Karpas-422 (cell line): ENCODE measurements around the gene TMEM150C. TPM values are rescaled to one million over a fixed set of nuclear protein-coding genes. Genes with fewer than 3 reads are reported as not detected.

Experiments used
- DNase-seq: peaks from one replicate; pipeline ENCODE4 v3.0.0-alpha.2; 2015
- H2AFZ ChIP-seq: fragments of 200-600 bp; sonication (generic); 2 replicates; pipeline ENCODE4 v1.6.1; 2014; ENCODE audit warnings: antibody characterized with exemption, low read length, mixed read lengths
- H3K27ac ChIP-seq: fragments of 200-600 bp; sonication (generic); 2 replicates; pipeline ENCODE4 v1.5.1; 2014; ENCODE audit warnings: mild to moderate bottlenecking, low read length, moderate library complexity
- H3K27me3 ChIP-seq: fragments of 200-600 bp; sonication (generic); 2 replicates; pipeline ENCODE4 v1.6.1; 2014; ENCODE audit warnings: low read length, mixed read lengths
- H3K36me3 ChIP-seq: fragments of 200-600 bp; sonication (generic); 2 replicates; pipeline ENCODE4 v1.6.1; 2014; ENCODE audit warnings: low read length, mixed read lengths; ENCODE audit not compliant: insufficient read depth
- H3K4me1 ChIP-seq: fragments of 200-600 bp; sonication (generic); 2 replicates; pipeline ENCODE4 v1.6.1; 2014; ENCODE audit warnings: mild to moderate bottlenecking, low read length, mixed read lengths
- H3K4me2 ChIP-seq: fragments of 200-600 bp; sonication (generic); 2 replicates; pipeline ENCODE4 v1.6.1; 2014; ENCODE audit warnings: low read length, low read depth, mild to moderate bottlenecking; ENCODE audit not compliant: poor library complexity, severe bottlenecking
- H3K4me3 ChIP-seq: fragments of 200-600 bp; sonication (generic); 2 replicates; pipeline ENCODE4 v1.5.1; 2014; ENCODE audit warnings: mild to moderate bottlenecking, antibody characterized with exemption, low read length, mixed read lengths
- H3K79me2 ChIP-seq: fragments of 200-600 bp; sonication (generic); 2 replicates; pipeline ENCODE4 v1.6.1; 2014; ENCODE audit warnings: mild to moderate bottlenecking, low read length, mixed read lengths
- H3K9ac ChIP-seq: fragments of 200-600 bp; sonication (generic); 2 replicates; pipeline ENCODE4 v1.6.0; 2014; ENCODE audit warnings: low read length
- H3K9me2 ChIP-seq: fragments of 200-600 bp; sonication (generic), shearing (Covaris generic); replicated peaks from 2 replicates; pipeline ENCODE4 v1.6.0; 2014; ENCODE audit warnings: mild to moderate bottlenecking, low read length, moderate library complexity; ENCODE audit not compliant: insufficient read depth
- H3K9me3 ChIP-seq: fragments of 300-700, 200-600 bp; sonication (generic); 2 replicates; pipeline ENCODE4 v1.6.1; 2014; ENCODE audit warnings: low read length, mixed read lengths
- H4K20me1 ChIP-seq: fragments of 200-600 bp; sonication (generic); 2 replicates; pipeline ENCODE4 v1.6.1; 2014; ENCODE audit warnings: mild to moderate bottlenecking, antibody characterized with exemption, low read length, low read depth; ENCODE audit not compliant: insufficient read depth
- total RNA-seq: library from RNA; depleted of rRNA; stranded (reverse); fragments of >200 nt; shearing (Covaris generic); gene quantifications from 2 replicates; pipeline ENCODE4 v1.2.3, GENCODE V29; 2014; ENCODE audit warnings: low replicate concordance

The TMEM150C gene
- total RNA-seq, 1 experiment from 2014 or later: not detected

- Histone ChIP-seq H3K79me2 (no peaks in the 10 kb centered on the region), H3K4me2 (no peak overlapping the region)
Observed at GRCh38 chr4:82583897-82584587, 22.3 kb upstream of the TMEM150C start.

DNA sequence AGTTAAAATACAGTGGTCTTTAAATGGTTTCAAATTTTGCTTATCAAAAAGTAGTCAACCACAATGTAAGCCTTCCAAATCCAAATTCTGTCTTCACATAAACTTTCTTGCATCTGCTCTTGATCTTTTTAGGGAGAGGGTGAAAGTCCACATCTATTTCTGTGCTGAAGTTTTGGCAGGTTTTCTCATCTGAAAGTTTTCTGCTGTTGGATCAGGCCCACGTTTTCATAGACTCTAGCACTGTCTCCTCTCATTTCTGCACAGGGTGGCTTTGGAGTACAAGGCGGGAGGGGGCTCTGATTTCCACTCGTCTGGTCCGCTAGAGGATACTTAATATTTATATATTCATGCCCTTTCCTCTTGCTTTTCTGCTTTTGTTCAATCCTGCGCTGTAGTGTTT is 18.1 kb upstream of the TMEM150C start:
- H3K4me3 ChIP-seq: no peak overlapping the region

More at GRCh38 chr4:82583897-82584587, 22.3 kb upstream of the TMEM150C start:
- no peak overlapping the region for H3K4me3 ChIP-seq
- H3K27me3 ChIP-seq: no peaks in the 10 kb centered on the region
- DNase-seq: no peak
- no peak overlapping the region for H3K9ac ChIP-seq
- no peaks in the 10 kb centered on the region for H3K9me2 ChIP-seq
- no peak overlapping the region for H2AFZ ChIP-seq
- H3K27ac ChIP-seq: no peak overlapping the region
- H4K20me1 ChIP-seq: no peaks in the 10 kb centered on the region
- no peaks in the 10 kb centered on the region for H3K9me3 ChIP-seq
- no peaks in the 10 kb centered on the region for H3K36me3 ChIP-seq
- H3K4me1 ChIP-seq: peaks cover 6% of the 10 kb centered on the region

DNA sequence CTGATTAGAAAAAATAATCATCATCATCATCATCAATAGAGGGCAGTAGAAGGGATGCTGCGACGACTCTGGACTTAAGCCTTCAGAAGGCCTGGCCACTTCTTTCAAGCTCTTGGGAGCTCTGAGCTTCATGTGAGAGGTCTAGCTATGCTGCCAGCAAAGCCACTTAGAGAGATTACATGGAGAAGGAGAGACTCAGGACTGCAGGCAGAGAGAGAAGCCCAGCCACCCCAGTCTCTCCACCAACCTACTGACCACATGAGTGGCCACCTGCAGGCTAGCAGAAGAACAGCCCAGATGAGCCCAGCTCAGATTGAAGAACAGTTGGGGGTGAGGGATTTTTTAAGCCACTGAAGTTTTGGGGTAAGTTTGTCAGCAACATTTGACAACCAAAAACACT is 17.1 kb upstream of the TMEM150C start:
- Histone ChIP-seq H3K9me2 (no peaks in the 10 kb centered on the region), H3K36me3 (no peaks in the 10 kb centered on the region), H3K27me3 (no peaks in the 10 kb centered on the region), H3K4me2 (no peak overlapping the region), H3K9ac (no peak overlapping the region), H3K4me1 (peaks cover 6% of the 10 kb centered on the region), H3K79me2 (no peaks in the 10 kb centered on the region), H3K27ac (no peak overlapping the region), H3K4me3 (no peak overlapping the region), H3K9me3 (no peaks in the 10 kb centered on the region), H2AFZ (no peak overlapping the region), H4K20me1 (no peaks in the 10 kb centered on the region)
- DNase-seq: no peak

More for the DNA sequence above, 18.1 kb upstream of the TMEM150C start:
- no peaks in the 10 kb centered on the region for H4K20me1 ChIP-seq
- no peak overlapping the region for H3K27ac ChIP-seq
- no peaks in the 10 kb centered on the region for H3K27me3 ChIP-seq
- H3K36me3 ChIP-seq: no peaks in the 10 kb centered on the region
- no peaks in the 10 kb centered on the region for H3K79me2 ChIP-seq
- no peak overlapping the region for H3K9ac ChIP-seq
- peaks cover 6% of the 10 kb centered on the region for H3K4me1 ChIP-seq
- no peaks in the 10 kb centered on the region for H3K9me3 ChIP-seq
- no peaks in the 10 kb centered on the region for H3K9me2 ChIP-seq
- DNase-seq: no peak
- H2AFZ ChIP-seq: no peak overlapping the region
- H3K4me2 ChIP-seq: no peak overlapping the region

GRCh38 chr4:82577451-82577850 is 15.7 kb upstream of the TMEM150C start:
- peaks cover 6% of the 10 kb centered on the region for H3K4me1 ChIP-seq
- H3K9me3 ChIP-seq: no peaks in the 10 kb centered on the region
- H3K36me3 ChIP-seq: no peaks in the 10 kb centered on the region
- H2AFZ ChIP-seq: no peak overlapping the region
- no peaks in the 10 kb centered on the region for H3K79me2 ChIP-seq
- H3K27me3 ChIP-seq: no peaks in the 10 kb centered on the region
- H4K20me1 ChIP-seq: no peaks in the 10 kb centered on the region
- H3K27ac ChIP-seq: no peak overlapping the region
- no peaks in the 10 kb centered on the region for H3K9me2 ChIP-seq
- no peak overlapping the region for H3K4me2 ChIP-seq
- no peak overlapping the region for H3K9ac ChIP-seq
- DNase-seq: no peak
- no peak overlapping the region for H3K4me3 ChIP-seq

- DNase-seq: no peak
- Histone ChIP-seq H3K27ac (no peak overlapping the region), H3K9me2 (no peaks in the 10 kb centered on the region), H4K20me1 (no peaks in the 10 kb centered on the region), H3K9ac (no peak overlapping the region), H3K9me3 (no peaks in the 10 kb centered on the region), H3K27me3 (no peaks in the 10 kb centered on the region), H3K4me1 (no peaks in the 10 kb centered on the region), H3K4me2 (no peak overlapping the region), H3K36me3 (no peaks in the 10 kb centered on the region), H3K79me2 (no peaks in the 10 kb centered on the region), H2AFZ (no peak overlapping the region), H3K4me3 (no peak overlapping the region)
Observed at GRCh38 chr4:82569727-82570126, 7.9 kb upstream of the TMEM150C start.

DNA sequence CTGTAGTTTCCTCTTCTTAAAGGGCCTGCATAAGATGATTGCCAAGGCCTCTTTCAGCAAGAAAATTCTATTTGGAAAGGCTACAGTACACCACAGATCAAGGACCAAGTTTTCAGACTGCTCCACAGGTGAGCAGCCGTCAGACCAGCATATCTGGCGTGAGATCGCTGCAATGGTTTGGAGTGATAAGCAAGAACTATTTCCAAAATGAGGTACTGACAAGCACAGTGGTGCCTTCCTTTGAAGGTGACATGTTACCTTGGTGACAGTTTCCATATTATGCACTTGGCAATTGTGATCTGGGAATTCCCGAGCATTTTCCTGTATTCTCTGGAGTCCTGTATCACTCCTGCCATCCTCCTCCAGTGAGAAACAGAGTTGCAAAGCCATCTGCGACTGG is 7.3 kb upstream of the TMEM150C start:
- no peaks in the 10 kb centered on the region for H3K79me2 ChIP-seq
- no peak overlapping the region for H3K9ac ChIP-seq
- H3K27ac ChIP-seq: no peak overlapping the region
- H4K20me1 ChIP-seq: no peaks in the 10 kb centered on the region
- no peak overlapping the region for H3K4me3 ChIP-seq
- H3K36me3 ChIP-seq: no peaks in the 10 kb centered on the region
- no peaks in the 10 kb centered on the region for H3K27me3 ChIP-seq
- no peaks in the 10 kb centered on the region for H3K9me3 ChIP-seq
- DNase-seq: no peak
- no peaks in the 10 kb centered on the region for H3K9me2 ChIP-seq
- H3K4me2 ChIP-seq: no peak overlapping the region
- no peaks in the 10 kb centered on the region for H3K4me1 ChIP-seq
- no peak overlapping the region for H2AFZ ChIP-seq

GRCh38 chr4:82567444-82567843 is 5.7 kb upstream of the TMEM150C start:
- no peak overlapping the region for H3K4me2 ChIP-seq

DNA sequence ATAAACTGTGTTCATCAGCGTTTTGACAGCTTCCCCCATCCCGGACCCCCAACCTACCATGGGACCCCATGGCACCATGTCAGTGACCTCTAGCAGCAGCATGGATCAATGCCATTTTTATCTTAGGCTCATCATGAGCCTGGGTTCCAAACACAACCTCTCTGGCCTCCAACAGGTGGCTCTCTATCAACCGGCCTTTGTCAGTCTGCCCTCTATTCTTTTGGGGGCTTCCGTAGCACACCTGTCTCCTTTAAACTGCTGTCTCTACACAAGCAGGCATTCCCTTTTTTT is 721 bp upstream of the TMEM150C start:
- H3K79me2 ChIP-seq: no peaks in the 10 kb centered on the region
- H3K36me3 ChIP-seq: no peaks in the 10 kb centered on the region
- H3K4me2 ChIP-seq: no peak overlapping the region
- H2AFZ ChIP-seq: no peak overlapping the region
- H3K4me3 ChIP-seq: no peak overlapping the region
- H3K9me3 ChIP-seq: no peaks in the 10 kb centered on the region
- H3K27me3 ChIP-seq: no peaks in the 10 kb centered on the region
- H3K9ac ChIP-seq: no peak overlapping the region
- H4K20me1 ChIP-seq: no peaks in the 10 kb centered on the region
- H3K9me2 ChIP-seq: no peaks in the 10 kb centered on the region
- H3K27ac ChIP-seq: no peak overlapping the region
- DNase-seq: no peak
- no peaks in the 10 kb centered on the region for H3K4me1 ChIP-seq

More at GRCh38 chr4:82567444-82567843, 5.7 kb upstream of the TMEM150C start:
- H3K4me1 ChIP-seq: no peaks in the 10 kb centered on the region
- H3K27me3 ChIP-seq: no peaks in the 10 kb centered on the region
- H3K79me2 ChIP-seq: no peaks in the 10 kb centered on the region
- no peak for DNase-seq
- no peaks in the 10 kb centered on the region for H3K9me3 ChIP-seq
- H3K9me2 ChIP-seq: no peaks in the 10 kb centered on the region
- no peak overlapping the region for H3K9ac ChIP-seq
- no peaks in the 10 kb centered on the region for H4K20me1 ChIP-seq
- no peaks in the 10 kb centered on the region for H3K36me3 ChIP-seq
- no peak overlapping the region for H3K27ac ChIP-seq
- no peak overlapping the region for H3K4me3 ChIP-seq
- no peak overlapping the region for H2AFZ ChIP-seq
